ENCODE measurements around the gene CCDC88C.

CCDC88C gene

GRCh38 chr14:91399868-91400640 lies 17.6 kb downstream of the CCDC88C start:
- DNase-seq (ENCODE audit: low read depth in 2 of 2) = no peak

- no peak for DNase-seq (ENCODE audit: low read depth in 2 of 2)
Observed at GRCh38 chr14:91398707-91399106, 18.9 kb downstream of the CCDC88C start.

GRCh38 chr14:91397965-91398591 lies 19.5 kb downstream of the CCDC88C start:
- no peak for DNase-seq (ENCODE audit: low read depth in 2 of 2)

- no peak for DNase-seq (ENCODE audit: low read depth in 2 of 2)
Observed at GRCh38 chr14:91396959-91397815, 20.4 kb downstream of the CCDC88C start.

- DNase-seq (ENCODE audit: low read depth in 2 of 2) = no peak
Observed at GRCh38 chr14:91396013-91396660, 21.5 kb downstream of the CCDC88C start.

- DNase-seq (ENCODE audit: low read depth in 2 of 2) = no peak
Observed at GRCh38 chr14:91395466-91395865, 22.2 kb downstream of the CCDC88C start.

GRCh38 chr14:91394105-91395081 lies 23.2 kb downstream of the CCDC88C start:
- no peak for DNase-seq (ENCODE audit: low read depth in 2 of 2)

- no peak for DNase-seq (ENCODE audit: low read depth in 2 of 2)
Observed at GRCh38 chr14:91392623-91393303, 24.9 kb downstream of the CCDC88C start.

GRCh38 chr14:91390165-91390778 lies 27.3 kb downstream of the CCDC88C start:
- DNase-seq (ENCODE audit: low read depth in 2 of 2) = no peak

- no peak for DNase-seq (ENCODE audit: low read depth in 2 of 2)
Observed at GRCh38 chr14:91389150-91389549, 28.5 kb downstream of the CCDC88C start.

- no peak for DNase-seq (ENCODE audit: low read depth in 2 of 2)
Observed at GRCh38 chr14:91388551-91388975, 29.1 kb downstream of the CCDC88C start.

- no peak for DNase-seq (ENCODE audit: low read depth in 2 of 2)
Observed at GRCh38 chr14:91387951-91388381, 29.7 kb downstream of the CCDC88C start.

- DNase-seq (ENCODE audit: low read depth in 2 of 2) = no peak
Observed at GRCh38 chr14:91387169-91387835, 30.3 kb downstream of the CCDC88C start.

- DNase-seq (ENCODE audit: low read depth in 2 of 2) = no peak
Observed at GRCh38 chr14:91385697-91386096, 31.9 kb downstream of the CCDC88C start.

- no peak for DNase-seq (ENCODE audit: low read depth in 2 of 2)
Observed at GRCh38 chr14:91385224-91385623, 32.4 kb downstream of the CCDC88C start.

GRCh38 chr14:91383439-91383838 lies 34.2 kb downstream of the CCDC88C start:
- no peak for DNase-seq (ENCODE audit: low read depth in 2 of 2)

GRCh38 chr14:91381801-91382670 lies 35.6 kb downstream of the CCDC88C start:
- no peak for DNase-seq (ENCODE audit: low read depth in 2 of 2)

Measured in stimulated activated CD4-positive, alpha-beta T cell treated with anti-CD3 and anti-CD28 coated beads, Interleukin-1b, Interleukin-23, amount 100 ng/mL, for 1 hour (primary cell).